Neuron (in vitro differentiated cells): ENCODE results near the gene PDLIM4.

Experiments
- H2AFZ ChIP-seq: one replicate; pipeline ENCODE4 v1.6.1; 2013; ENCODE audit warnings: low read depth, mild to moderate bottlenecking, inconsistent platforms, low read length, moderate library complexity
- H3K27me3 ChIP-seq: one replicate; pipeline ENCODE4 v1.6.1; 2013; ENCODE audit warnings: low read length; ENCODE audit not compliant: insufficient read depth
- H3K36me3 ChIP-seq: one replicate; pipeline ENCODE4 v1.6.1; 2013; ENCODE audit warnings: low read length; ENCODE audit not compliant: insufficient read depth
- H3K4me1 ChIP-seq: one replicate; pipeline ENCODE4 v1.6.1; 2013; ENCODE audit warnings: low read length; ENCODE audit not compliant: insufficient read depth
- H3K4me3 ChIP-seq: 2 replicates; pipeline ENCODE4 v1.5.1; 2013; ENCODE audit warnings: mild to moderate bottlenecking, low read length, moderate library complexity
- H3K9me3 ChIP-seq: one replicate; pipeline ENCODE4 v1.6.1; 2013; ENCODE audit warnings: low read length

PDLIM4 gene

GRCh38 chr5:132269635-132270334 lies 12.3 kb downstream of the PDLIM4 start:
- H3K9me3 ChIP-seq = no peaks in the 10 kb centered on the region
- no peaks in the 10 kb centered on the region for H3K36me3 ChIP-seq
- no peak overlapping the region for H2AFZ ChIP-seq
- H3K4me1 ChIP-seq = peaks cover 11% of the 10 kb centered on the region
- H3K4me3 ChIP-seq = no peak overlapping the region
- peaks cover 10% of the 10 kb centered on the region for H3K27me3 ChIP-seq

GRCh38 chr5:132270335-132270665 lies 12.8 kb downstream of the PDLIM4 start:
- Histone ChIP-seq H3K36me3 (no peaks in the 10 kb centered on the region), H3K27me3 (peaks cover 10% of the 10 kb centered on the region)

GRCh38 chr5:132270706-132271105 lies 13.2 kb downstream of the PDLIM4 start:
- Histone ChIP-seq H3K27me3 (peaks cover 10% of the 10 kb centered on the region), H3K36me3 (no peaks in the 10 kb centered on the region), H3K9me3 (no peaks in the 10 kb centered on the region), H2AFZ (no peak overlapping the region), H3K4me1 (peaks cover 11% of the 10 kb centered on the region), H3K4me3 (no peak overlapping the region)

More at GRCh38 chr5:132270335-132270665, 12.8 kb downstream of the PDLIM4 start:
- H3K9me3 ChIP-seq = no peaks in the 10 kb centered on the region
- peaks cover 11% of the 10 kb centered on the region for H3K4me1 ChIP-seq
- H2AFZ ChIP-seq = no peak overlapping the region
- H3K4me3 ChIP-seq = no peak overlapping the region

DNA sequence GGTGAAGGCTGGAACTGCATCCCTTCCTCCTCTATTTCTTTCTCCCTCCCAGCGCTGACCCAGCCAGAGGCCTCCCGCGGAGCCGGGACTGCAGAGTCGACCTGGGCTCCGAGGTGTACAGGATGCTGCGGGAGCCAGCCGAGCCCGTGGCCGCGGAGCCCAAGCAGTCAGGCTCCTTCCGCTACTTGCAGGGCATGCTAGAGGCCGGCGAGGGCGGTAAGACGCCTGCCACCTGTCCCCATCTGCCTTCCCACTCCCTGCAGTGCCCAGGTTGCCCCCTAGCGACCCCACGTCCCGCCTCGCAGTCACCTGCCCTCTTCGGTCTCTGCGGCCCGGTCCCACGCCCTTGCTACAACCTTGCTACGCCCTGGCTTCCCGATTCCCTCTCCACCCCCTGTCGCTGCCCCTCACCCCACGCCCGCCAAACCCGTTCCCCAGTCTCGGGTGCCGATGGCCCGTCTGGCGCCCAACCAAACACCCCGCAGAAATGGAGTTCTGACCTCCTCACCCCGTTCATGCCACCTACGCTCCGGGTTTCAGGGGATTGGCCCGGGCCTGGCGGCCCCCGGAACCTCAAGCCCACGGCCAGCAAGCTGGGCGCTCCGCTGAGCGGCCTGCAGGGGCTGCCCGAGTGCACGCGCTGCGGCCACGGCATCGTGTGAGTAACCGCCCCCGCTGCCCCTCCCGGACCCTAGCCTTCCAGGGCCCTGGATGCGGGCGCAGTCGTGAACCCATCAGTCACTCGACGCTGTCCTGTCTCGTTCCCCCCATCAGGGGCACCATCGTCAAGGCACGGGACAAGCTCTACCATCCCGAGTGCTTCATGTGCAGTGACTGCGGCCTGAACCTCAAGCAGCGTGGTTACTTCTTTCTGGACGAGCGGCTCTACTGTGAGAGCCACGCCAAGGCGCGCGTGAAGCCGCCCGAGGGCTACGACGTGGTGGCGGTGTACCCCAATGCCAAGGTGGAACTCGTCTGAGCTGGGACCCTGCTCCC lies 14.1 kb downstream of the PDLIM4 start:
- peaks cover 7% of the 10 kb centered on the region for H3K27me3 ChIP-seq
- H2AFZ ChIP-seq = no peak overlapping the region
- H3K9me3 ChIP-seq = no peaks in the 10 kb centered on the region
- no peaks in the 10 kb centered on the region for H3K36me3 ChIP-seq
- H3K4me1 ChIP-seq = peaks cover 11% of the 10 kb centered on the region
- H3K4me3 ChIP-seq = no peak overlapping the region

GRCh38 chr5:132272311-132273210 lies 15.1 kb downstream of the PDLIM4 start:
- Histone ChIP-seq H3K4me1 (peaks cover 11% of the 10 kb centered on the region), H3K36me3 (no peaks in the 10 kb centered on the region), H2AFZ (no peak overlapping the region), H3K27me3 (peaks cover 4% of the 10 kb centered on the region), H3K4me3 (no peak overlapping the region), H3K9me3 (no peaks in the 10 kb centered on the region)

DNA sequence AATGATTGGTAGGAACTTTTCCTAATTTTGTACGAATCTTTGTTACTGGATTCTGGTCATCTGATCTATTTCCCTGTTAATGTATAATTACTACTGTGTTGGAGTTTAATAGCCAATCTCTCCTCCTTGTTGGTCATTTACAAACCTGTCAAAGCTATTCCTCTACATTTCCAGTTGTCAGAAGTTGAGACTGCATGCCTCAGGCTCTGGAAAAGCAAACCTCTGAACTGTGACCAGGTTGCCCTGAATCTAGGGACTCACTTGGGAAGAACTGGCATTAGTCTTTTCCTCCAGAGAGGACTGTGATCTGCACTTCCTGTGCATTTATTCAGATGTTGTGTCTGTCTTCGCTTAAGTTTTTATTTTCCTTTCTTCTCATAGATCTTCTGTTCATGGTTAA lies 16.1 kb downstream of the PDLIM4 start:
- H3K4me1 ChIP-seq = peaks cover 19% of the 10 kb centered on the region
- H3K9me3 ChIP-seq = no peaks in the 10 kb centered on the region
- H3K36me3 ChIP-seq = no peaks in the 10 kb centered on the region
- H3K27me3 ChIP-seq = peaks cover 4% of the 10 kb centered on the region
- H3K4me3 ChIP-seq = no peak overlapping the region
- H2AFZ ChIP-seq = no peak overlapping the region

DNA sequence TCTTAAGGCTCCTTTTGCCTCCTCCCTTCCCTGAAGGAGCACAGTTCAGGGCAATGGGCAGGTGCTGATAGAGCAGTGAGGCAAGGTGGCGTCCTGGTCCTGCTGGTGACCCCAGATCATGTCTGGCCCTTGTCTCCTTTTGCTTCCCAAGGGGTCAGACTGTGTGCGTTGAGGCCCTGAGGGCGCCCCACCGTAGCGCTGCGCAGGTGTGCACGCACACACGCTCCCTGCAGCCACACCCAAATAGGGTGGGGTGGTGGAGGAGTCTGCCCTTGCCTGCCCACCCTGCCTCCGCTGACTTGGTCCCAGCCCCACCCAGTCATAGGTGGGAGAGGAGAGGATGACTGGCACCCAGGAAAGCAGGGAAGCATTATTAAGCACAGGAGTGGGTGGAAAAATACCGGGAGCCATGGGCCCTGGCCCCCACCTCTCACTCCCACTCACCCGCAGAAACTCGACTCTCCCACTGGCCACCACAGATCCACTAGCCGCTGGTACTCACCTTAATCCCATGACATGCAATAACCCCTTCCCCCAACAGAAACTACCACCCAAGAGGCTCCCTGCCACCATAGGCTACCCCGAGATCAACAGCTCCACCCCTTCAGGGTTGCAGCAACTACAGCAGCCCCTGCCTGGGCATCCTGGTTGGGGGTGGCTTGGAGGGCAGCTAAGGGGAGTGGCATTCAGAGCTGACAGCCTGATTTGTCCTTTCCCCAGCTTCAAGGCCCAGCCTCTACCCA lies 16.7 kb downstream of the PDLIM4 start:
- Histone ChIP-seq H3K36me3 (no peaks in the 10 kb centered on the region), H3K27me3 (peaks cover 4% of the 10 kb centered on the region), H3K4me1 (peaks cover 13% of the 10 kb centered on the region), H2AFZ (no peak overlapping the region), H3K9me3 (no peaks in the 10 kb centered on the region), H3K4me3 (no peak overlapping the region)

DNA sequence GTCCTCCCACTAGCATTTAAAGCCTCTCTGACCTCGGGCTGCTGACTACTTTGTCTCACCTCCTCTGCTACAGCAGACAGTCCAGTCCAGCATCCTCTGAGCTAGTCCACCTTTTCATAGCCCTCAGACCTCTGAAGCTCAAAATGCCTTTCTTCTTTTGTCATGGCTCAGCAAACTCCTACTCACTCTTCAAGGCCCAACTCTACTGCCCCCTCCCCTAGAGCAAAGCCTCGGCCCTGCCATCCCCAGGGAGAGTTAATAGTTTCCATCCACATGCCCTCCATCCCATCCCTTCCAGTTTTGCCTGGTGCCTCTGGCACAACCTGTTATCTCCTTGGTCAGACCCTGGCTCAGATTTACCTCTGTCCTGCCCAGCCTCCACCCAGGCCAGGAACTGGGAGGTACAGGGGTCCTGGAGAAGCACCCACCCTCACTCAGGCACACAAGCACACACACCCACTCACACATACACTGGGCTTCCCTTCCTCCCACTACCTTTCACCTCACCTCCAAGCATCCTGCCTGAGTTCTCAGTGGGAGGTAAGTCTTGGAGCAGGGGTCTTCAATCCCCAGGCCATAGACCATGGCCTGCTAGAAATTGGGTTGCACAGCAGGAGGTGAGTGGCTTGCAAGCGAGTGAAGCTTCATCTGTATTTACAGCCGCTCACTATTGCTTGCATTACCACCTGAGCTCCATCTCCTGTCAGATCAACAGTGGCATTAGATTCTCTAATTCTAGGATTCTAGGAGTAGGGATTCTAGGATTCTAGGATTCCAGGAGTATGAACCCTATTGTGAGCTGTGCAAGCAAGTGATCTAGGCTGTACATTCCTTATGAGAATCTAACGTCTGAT lies 18.1 kb downstream of the PDLIM4 start:
- H2AFZ ChIP-seq = no peak overlapping the region
- H3K9me3 ChIP-seq = no peaks in the 10 kb centered on the region
- H3K4me1 ChIP-seq = peaks cover 11% of the 10 kb centered on the region
- peaks cover 4% of the 10 kb centered on the region for H3K27me3 ChIP-seq
- H3K4me3 ChIP-seq = no peak overlapping the region
- H3K36me3 ChIP-seq = no peaks in the 10 kb centered on the region

GRCh38 chr5:132277256-132277655 lies 19.8 kb downstream of the PDLIM4 start:
- Histone ChIP-seq H2AFZ (no peak overlapping the region), H3K9me3 (no peaks in the 10 kb centered on the region), H3K36me3 (no peaks in the 10 kb centered on the region), H3K4me1 (peaks cover 11% of the 10 kb centered on the region), H3K27me3 (peaks cover 4% of the 10 kb centered on the region), H3K4me3 (no peak overlapping the region)

- peaks cover 11% of the 10 kb centered on the region for H3K4me1 ChIP-seq
- H3K27me3 ChIP-seq = peaks cover 4% of the 10 kb centered on the region
- no peak overlapping the region for H3K4me3 ChIP-seq
- no peaks in the 10 kb centered on the region for H3K36me3 ChIP-seq
- H2AFZ ChIP-seq = no peak overlapping the region
- no peaks in the 10 kb centered on the region for H3K9me3 ChIP-seq
Measured at GRCh38 chr5:132277971-132278853, 20.7 kb downstream of the PDLIM4 start.

DNA sequence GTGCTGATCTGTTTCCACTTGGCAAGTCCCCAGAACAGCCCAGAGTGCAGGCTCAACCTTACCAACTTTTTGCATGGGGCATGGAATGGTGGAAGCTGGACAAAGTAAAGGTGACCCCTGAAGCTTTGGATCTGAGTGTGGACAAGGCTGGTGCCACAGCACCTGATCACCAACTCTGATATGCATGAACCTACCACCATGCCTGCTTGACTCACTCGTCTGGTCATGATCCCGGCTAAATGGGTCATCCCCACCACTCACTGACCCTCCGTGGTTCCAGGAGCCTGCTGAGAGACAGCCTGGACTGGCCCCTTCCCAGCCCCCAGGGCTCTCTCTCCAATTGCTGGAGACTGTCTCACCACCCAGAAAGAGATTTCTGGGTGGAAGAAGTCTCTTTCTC lies 22.3 kb downstream of the PDLIM4 start:
- H2AFZ ChIP-seq = no peak overlapping the region
- no peaks in the 10 kb centered on the region for H3K9me3 ChIP-seq

More for the DNA sequence above, 22.3 kb downstream of the PDLIM4 start:
- H3K4me3 ChIP-seq = no peak overlapping the region
- peaks cover 11% of the 10 kb centered on the region for H3K4me1 ChIP-seq
- H3K36me3 ChIP-seq = no peaks in the 10 kb centered on the region
- peaks cover under 1% of the 10 kb centered on the region for H3K27me3 ChIP-seq
